Measurements from ENCODE around the gene IFIT2. TPM values are rescaled to one million over a fixed set of nuclear protein-coding genes. Genes with fewer than 3 reads are reported as not detected.
"Not testable (repeated sequence)": the region's sequence is repeated elsewhere in the genome, so short reads cannot be mapped to it uniquely, and the experiment has no call there.

Gene IFIT2
- total and polyA plus RNA-seq, 2 experiments from 2014 or later = 0.10 TPM; not detected in 1

- TF ChIP-seq ZNF462 (CRISPR knock-in tag; IDR thresholded peaks at IDR 0.05) = no peak
Measured at GRCh38 chr10:89283025-89283935, 18.6 kb upstream of the IFIT2 start (continued).

- no peaks in the 10 kb centered on the region; the same call in 1 of the 2 replicates for H3K9me2 ChIP-seq (ENCODE audit: insufficient read depth)
- H4K20me1 ChIP-seq (replicated peaks; ENCODE audit: insufficient read depth) = no peaks in the 10 kb centered on the region
- Mint-ChIP-seq H3K4me1 (peaks cover 23% of the 10 kb centered on the region), H3K27ac (0 out of 2 replicates have a peak overlapping the region, but pooled peaks have one; percentile 30), H3K9me3 (peaks cover 18% of the 10 kb centered on the region), H3K27me3 (ENCODE audit: insufficient read depth, low read depth, poor library complexity) (no peaks in the 10 kb centered on the region), H3K4me3 (no peak overlapping the region), H3K36me3 (ENCODE audit: low read depth) (peaks cover 18% of the 10 kb centered on the region)
- no peaks in the 10 kb centered on the region for H3K79me2 ChIP-seq (replicated peaks; ENCODE audit: insufficient read depth)
- H3K36me3 ChIP-seq (ENCODE audit: insufficient read depth) = no peaks in the 10 kb centered on the region
- H2AFZ ChIP-seq = peak overlapping the region; percentile 87
- peaks cover 11% of the 10 kb centered on the region; the same call in 1 of the 2 replicates for H3K4me1 ChIP-seq (ENCODE audit: insufficient read depth)
- DNase-seq (ENCODE audit: low spot score) (peak; percentile 51), ATAC-seq (peak; percentile 92)
- no peaks in the 10 kb centered on the region for H3F3A ChIP-seq (replicated peaks; ENCODE audit: low read depth)
- no peak overlapping the region for H3K27ac ChIP-seq (ENCODE audit: low read depth)
- H3K4me2 ChIP-seq = peak overlapping the region; percentile 55; the same call in 1 of the 2 replicates
- TF ChIP-seq ZNF462 (CRISPR knock-in tag; IDR thresholded peaks at IDR 0.05) = no peak
- H3K27me3 ChIP-seq (ENCODE audit: insufficient read depth) = no peaks in the 10 kb centered on the region
- no peak overlapping the region for H3K4me3 ChIP-seq
Measured at GRCh38 chr10:89283936-89284475, 17.8 kb upstream of the IFIT2 start.

GRCh38 chr10:89284711-89285110 is 17.1 kb upstream of the IFIT2 start:
- H3K36me3 ChIP-seq (ENCODE audit: insufficient read depth); H3K27me3 Mint-ChIP-seq (ENCODE audit: insufficient read depth, low read depth, poor library complexity); H3K27me3 ChIP-seq (ENCODE audit: insufficient read depth); DNase-seq (ENCODE audit: low spot score); H3K27ac ChIP-seq (ENCODE audit: low read depth); ATAC-seq; H3K79me2 ChIP-seq (replicated peaks; ENCODE audit: insufficient read depth); H3K4me3 ChIP-seq; H4K20me1 ChIP-seq (replicated peaks; ENCODE audit: insufficient read depth); H3K4me3 Mint-ChIP-seq; H3K9me2 ChIP-seq (ENCODE audit: insufficient read depth); H3F3A ChIP-seq (replicated peaks; ENCODE audit: low read depth); H3K4me2 ChIP-seq: not testable (repeated sequence)
- peaks cover 18% of the 10 kb centered on the region for H3K36me3 Mint-ChIP-seq (ENCODE audit: low read depth)
- H3K4me1 ChIP-seq (ENCODE audit: insufficient read depth) = peaks cover 11% of the 10 kb centered on the region; the same call in 1 of the 2 replicates
- peak overlapping the region; percentile 34; the same call in 1 of the 2 replicates for H3K27ac Mint-ChIP-seq
- peaks cover 18% of the 10 kb centered on the region for H3K9me3 Mint-ChIP-seq
- H3K4me1 Mint-ChIP-seq = peaks cover 23% of the 10 kb centered on the region
- H2AFZ ChIP-seq = peak overlapping the region; percentile 19

Data from GM23338 (cell line).